Uterus (tissue), 2 donors: Measurements from ENCODE around the gene ATXN7L1.

Source experiments
- CTCF ChIP-seq, 4 experiments: fragments of 200-600 bp in 2 of 4; fragments of 450-650 bp in 2 of 4; sonication (generic) in 2 of 4; IDR thresholded peaks; one replicate each; pipeline ENCODE4 v1.5.1; 2016 to 2019; ENCODE audit warnings: antibody characterized with exemption in 4 of 4, mild to moderate bottlenecking in 2 of 4, moderate library complexity in 1 of 4
- POLR2A ChIP-seq, 2 donors: fragments of 450-650 bp; IDR thresholded peaks; one replicate each; pipeline ENCODE4 v1.6.1; 2016; ENCODE audit warnings: antibody characterized with exemption in 2 of 2, mild to moderate bottlenecking in 1 of 2, moderate library complexity in 1 of 2

- TF ChIP-seq CTCF (IDR thresholded peaks at IDR 0.05) (no peak), POLR2A (IDR thresholded peaks at IDR 0.05) (no peak)
Observed at GRCh38 chr7:105688617-105689016, 187.8 kb downstream of the ATXN7L1 start.
